DND-41 (cell line): ENCODE results near the gene ANO2.

Experiments
- EZH2 ChIP-seq: IDR thresholded peaks from 3 replicates; pipeline ENCODE4 v1.6.1; 2012; ENCODE audit warnings: borderline replicate concordance, low read depth, mild to moderate bottlenecking, moderate library complexity, low read length, inconsistent platforms; ENCODE audit not compliant: severe bottlenecking
- TF ChIP-seq, protein P1 (sequence below): IDR thresholded peaks from 2 replicates; pipeline ENCODE4 v1.5.1; 2012; ENCODE audit warnings: borderline replicate concordance, low read length, moderate library complexity, mild to moderate bottlenecking; ENCODE audit not compliant: poor library complexity, severe bottlenecking; ENCODE audit errors: extremely low read depth

DNA sequence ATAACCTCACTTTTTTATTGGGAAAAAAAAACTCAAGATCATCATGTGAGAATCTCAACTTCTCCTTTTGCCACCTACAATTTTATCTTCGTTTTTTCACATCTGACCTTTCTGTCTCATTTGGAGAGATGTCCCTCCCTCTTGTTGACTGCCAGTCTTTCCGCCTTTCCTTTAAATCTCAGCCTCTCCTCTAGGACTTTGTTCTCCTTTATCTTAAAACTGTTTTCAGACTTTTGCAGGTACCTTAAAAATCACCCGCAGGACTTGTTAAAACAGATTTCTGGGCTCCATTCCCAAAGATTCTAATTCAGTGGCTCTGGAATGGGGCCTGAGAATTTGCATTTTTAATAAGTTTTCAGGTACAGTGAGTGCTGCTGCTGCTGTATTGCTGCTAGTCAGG is 289.9 kb downstream of the ANO2 start:
- no peak for TF ChIP-seq EZH2
- TF ChIP-seq, protein P1, sequence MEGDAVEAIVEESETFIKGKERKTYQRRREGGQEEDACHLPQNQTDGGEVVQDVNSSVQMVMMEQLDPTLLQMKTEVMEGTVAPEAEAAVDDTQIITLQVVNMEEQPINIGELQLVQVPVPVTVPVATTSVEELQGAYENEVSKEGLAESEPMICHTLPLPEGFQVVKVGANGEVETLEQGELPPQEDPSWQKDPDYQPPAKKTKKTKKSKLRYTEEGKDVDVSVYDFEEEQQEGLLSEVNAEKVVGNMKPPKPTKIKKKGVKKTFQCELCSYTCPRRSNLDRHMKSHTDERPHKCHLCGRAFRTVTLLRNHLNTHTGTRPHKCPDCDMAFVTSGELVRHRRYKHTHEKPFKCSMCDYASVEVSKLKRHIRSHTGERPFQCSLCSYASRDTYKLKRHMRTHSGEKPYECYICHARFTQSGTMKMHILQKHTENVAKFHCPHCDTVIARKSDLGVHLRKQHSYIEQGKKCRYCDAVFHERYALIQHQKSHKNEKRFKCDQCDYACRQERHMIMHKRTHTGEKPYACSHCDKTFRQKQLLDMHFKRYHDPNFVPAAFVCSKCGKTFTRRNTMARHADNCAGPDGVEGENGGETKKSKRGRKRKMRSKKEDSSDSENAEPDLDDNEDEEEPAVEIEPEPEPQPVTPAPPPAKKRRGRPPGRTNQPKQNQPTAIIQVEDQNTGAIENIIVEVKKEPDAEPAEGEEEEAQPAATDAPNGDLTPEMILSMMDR = no peak
